Smooth muscle cell (in vitro differentiated cells): ENCODE results near the gene SLC16A10. TPM values are rescaled to one million over a fixed set of nuclear protein-coding genes. Genes with fewer than 3 reads are reported as not detected.
"Not testable (repeated sequence)": the region's sequence is repeated elsewhere in the genome, so short reads cannot be mapped to it uniquely, and the experiment has no call there.

Source experiments
- DNase-seq: peaks from one replicate; lab custom pipeline; 2025; ENCODE audit not compliant: unreplicated experiment; lab: John Stamatoyannopoulos, UW
- H2AFZ ChIP-seq: fragments of 200-600 bp; sonication (generic); 2 replicates; pipeline ENCODE4 v1.6.0; 2016; ENCODE audit warnings: antibody characterized with exemption, low read depth, mild to moderate bottlenecking
- H3F3A ChIP-seq: fragments of 200-600 bp; sonication (generic); 2 replicates; pipeline ENCODE4 v1.6.0; 2017; ENCODE audit warnings: antibody characterized with exemption, low read depth
- H3K27ac ChIP-seq: fragments of 200-600 bp; sonication (generic); 2 replicates; pipeline ENCODE4 v1.5.1; 2016; ENCODE audit warnings: low read depth, mild to moderate bottlenecking
- H3K27me3 ChIP-seq: fragments of 200-600 bp; sonication (generic); 2 replicates; pipeline ENCODE4 v1.6.1; 2016; ENCODE audit warnings: low read depth, mild to moderate bottlenecking
- H3K36me3 ChIP-seq: fragments of 200-600 bp; sonication (generic); 2 replicates; pipeline ENCODE4 v1.5.1; 2016; ENCODE audit warnings: low read depth
- H3K4me1 ChIP-seq: fragments of 200-600 bp; sonication (generic); 2 replicates; pipeline ENCODE4 v1.5.1; 2016; ENCODE audit warnings: low read depth
- H3K4me2 ChIP-seq: fragments of 200-600 bp; sonication (generic); 2 replicates; pipeline ENCODE4 v1.6.0; 2016; ENCODE audit warnings: mild to moderate bottlenecking
- H3K4me3 ChIP-seq: fragments of 200-600 bp; sonication (generic); 2 replicates; pipeline ENCODE4 v1.5.1; 2016; ENCODE audit warnings: mild to moderate bottlenecking
- H3K79me2 ChIP-seq: fragments of 200-600 bp; sonication (generic); 2 replicates; pipeline ENCODE4 v1.6.0; 2016; ENCODE audit warnings: low read depth, mild to moderate bottlenecking
- H3K9ac ChIP-seq: fragments of 200-600 bp; sonication (generic); 2 replicates; pipeline ENCODE4 v1.6.0; 2016; ENCODE audit warnings: low read depth
- H3K9me3 ChIP-seq: fragments of 200-600 bp; sonication (generic); replicated peaks from 2 replicates; pipeline ENCODE4 v1.5.1; 2016; ENCODE audit warnings: low read depth
- H4K20me1 ChIP-seq: fragments of 200-600 bp; sonication (generic); 2 replicates; pipeline ENCODE4 v1.6.0; 2016; ENCODE audit warnings: low read depth
- WGBS: methylation state at CpG from one replicate; pipeline ENCODE4 v1.1.7; 2016; ENCODE audit warnings: low lambda C conversion rate; 5-methylcytosine and 5-hydroxymethylcytosine counted together
- polyA plus RNA-seq: library from polyadenylated mRNA; unstranded; fragments of >200 nt; fragmentation: Nextera tagmentation; extraction: Ambion mirVana; gene quantifications from 2 replicates; pipeline ENCODE4 v1.2.1, GENCODE V29; 2016
- total RNA-seq: library from RNA; depleted of rRNA; stranded (reverse); fragments of >200 nt; gene quantifications from 2 replicates; pipeline ENCODE4 v1.2.3, GENCODE V29; 2014
- TF ChIP-seq, protein P1 (sequence below): fragments of 200-600 bp; sonication (generic); IDR thresholded peaks from 2 replicates; pipeline ENCODE4 v1.5.1; 2017; ENCODE audit warnings: borderline replicate concordance, mild to moderate bottlenecking, antibody characterized with exemption; ENCODE audit not compliant: insufficient read depth, poor library complexity, severe bottlenecking

Gene SLC16A10
- total and polyA plus RNA-seq, 2 experiments from 2014 or later = 0.87 to 1.4 TPM

- no peak overlapping the region for H3K27ac ChIP-seq
- H3K79me2 ChIP-seq = no peaks in the 10 kb centered on the region
- H2AFZ ChIP-seq = no peak overlapping the region
- no peaks in the 10 kb centered on the region for H3K36me3 ChIP-seq
- no peak overlapping the region for H3K9ac ChIP-seq
- no peak overlapping the region for H3K4me2 ChIP-seq
- no peaks in the 10 kb centered on the region for H3K9me3 ChIP-seq
- DNase-seq = no peak
- no peaks in the 10 kb centered on the region for H3K4me1 ChIP-seq
- no peaks in the 10 kb centered on the region for H3K27me3 ChIP-seq
- TF ChIP-seq, protein P1, sequence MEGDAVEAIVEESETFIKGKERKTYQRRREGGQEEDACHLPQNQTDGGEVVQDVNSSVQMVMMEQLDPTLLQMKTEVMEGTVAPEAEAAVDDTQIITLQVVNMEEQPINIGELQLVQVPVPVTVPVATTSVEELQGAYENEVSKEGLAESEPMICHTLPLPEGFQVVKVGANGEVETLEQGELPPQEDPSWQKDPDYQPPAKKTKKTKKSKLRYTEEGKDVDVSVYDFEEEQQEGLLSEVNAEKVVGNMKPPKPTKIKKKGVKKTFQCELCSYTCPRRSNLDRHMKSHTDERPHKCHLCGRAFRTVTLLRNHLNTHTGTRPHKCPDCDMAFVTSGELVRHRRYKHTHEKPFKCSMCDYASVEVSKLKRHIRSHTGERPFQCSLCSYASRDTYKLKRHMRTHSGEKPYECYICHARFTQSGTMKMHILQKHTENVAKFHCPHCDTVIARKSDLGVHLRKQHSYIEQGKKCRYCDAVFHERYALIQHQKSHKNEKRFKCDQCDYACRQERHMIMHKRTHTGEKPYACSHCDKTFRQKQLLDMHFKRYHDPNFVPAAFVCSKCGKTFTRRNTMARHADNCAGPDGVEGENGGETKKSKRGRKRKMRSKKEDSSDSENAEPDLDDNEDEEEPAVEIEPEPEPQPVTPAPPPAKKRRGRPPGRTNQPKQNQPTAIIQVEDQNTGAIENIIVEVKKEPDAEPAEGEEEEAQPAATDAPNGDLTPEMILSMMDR = no peak
- H4K20me1 ChIP-seq = no peaks in the 10 kb centered on the region
- 94% methylated on average over 3 of the region's 3 CpGs for WGBS
- H3K4me3 ChIP-seq = no peak overlapping the region
- no peaks in the 10 kb centered on the region for H3F3A ChIP-seq
Observed at GRCh38 chr6:111201764-111202163, 114.5 kb downstream of the SLC16A10 start.

- not testable (repeated sequence) for H3K79me2 ChIP-seq, H3K9ac ChIP-seq, H3K36me3 ChIP-seq, H4K20me1 ChIP-seq, H3K27ac ChIP-seq, H2AFZ ChIP-seq, H3K27me3 ChIP-seq, H3K4me2 ChIP-seq, H3K4me1 ChIP-seq, H3F3A ChIP-seq, DNase-seq, H3K4me3 ChIP-seq, H3K9me3 ChIP-seq
- 89% methylated on average over 4 of the region's 4 CpGs for WGBS
Observed at GRCh38 chr6:111203539-111203938, 116.2 kb downstream of the SLC16A10 start.

- Histone ChIP-seq H3K4me3 (no peak overlapping the region), H2AFZ (no peak overlapping the region), H3K4me1 (no peaks in the 10 kb centered on the region), H3K27ac (no peak overlapping the region), H3K27me3 (no peaks in the 10 kb centered on the region), H3F3A (no peaks in the 10 kb centered on the region), H3K36me3 (no peaks in the 10 kb centered on the region), H3K9me3 (no peaks in the 10 kb centered on the region), H4K20me1 (no peaks in the 10 kb centered on the region), H3K4me2 (no peak overlapping the region), H3K79me2 (no peaks in the 10 kb centered on the region), H3K9ac (no peak overlapping the region)
- 73% methylated on average over 2 of the region's 2 CpGs for WGBS
- TF ChIP-seq, protein P1 = no peak
- no peak for DNase-seq
Observed at GRCh38 chr6:111204305-111204704, 117.0 kb downstream of the SLC16A10 start.

DNA sequence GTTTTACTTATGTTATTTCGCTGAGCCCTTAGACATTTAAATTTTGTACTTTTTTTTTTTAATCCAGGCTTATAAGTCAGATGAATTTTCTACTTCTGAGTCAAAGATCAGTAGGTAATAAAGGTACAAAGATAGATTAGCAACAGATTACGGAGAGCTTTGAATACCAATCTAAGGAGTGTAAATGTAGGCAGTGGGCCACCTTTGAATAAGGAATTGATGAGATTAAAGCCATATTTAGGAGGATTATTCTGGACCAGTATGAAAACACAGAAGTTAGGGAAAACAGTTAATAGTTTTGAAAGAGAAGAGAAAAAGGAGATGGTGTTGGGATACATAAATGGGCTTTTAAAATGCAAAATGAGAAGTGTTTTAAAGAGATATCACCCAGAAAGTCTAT lies 117.6 kb downstream of the SLC16A10 start:
- Histone ChIP-seq H3K4me2 (no peak overlapping the region), H3F3A (no peaks in the 10 kb centered on the region), H2AFZ (no peak overlapping the region), H3K9me3 (no peaks in the 10 kb centered on the region), H3K9ac (no peak overlapping the region), H3K27me3 (no peaks in the 10 kb centered on the region), H3K79me2 (no peaks in the 10 kb centered on the region), H3K4me1 (no peaks in the 10 kb centered on the region), H3K36me3 (no peaks in the 10 kb centered on the region), H4K20me1 (no peaks in the 10 kb centered on the region), H3K27ac (no peak overlapping the region), H3K4me3 (no peak overlapping the region)
- no peak for DNase-seq
- WGBS = 92% methylated on average over 2 of the region's 2 CpGs
- TF ChIP-seq, protein P1 = no peak
